GM19455 (cell line): Measurements from ENCODE around the gene ARL15.

Source experiments
- ATAC-seq: cut with Tn5 transposase; IDR thresholded peaks from one replicate; pipeline ENCODE4 v1.9.1; 2021; ENCODE audit not compliant: unreplicated experiment

The ARL15 gene

DNA sequence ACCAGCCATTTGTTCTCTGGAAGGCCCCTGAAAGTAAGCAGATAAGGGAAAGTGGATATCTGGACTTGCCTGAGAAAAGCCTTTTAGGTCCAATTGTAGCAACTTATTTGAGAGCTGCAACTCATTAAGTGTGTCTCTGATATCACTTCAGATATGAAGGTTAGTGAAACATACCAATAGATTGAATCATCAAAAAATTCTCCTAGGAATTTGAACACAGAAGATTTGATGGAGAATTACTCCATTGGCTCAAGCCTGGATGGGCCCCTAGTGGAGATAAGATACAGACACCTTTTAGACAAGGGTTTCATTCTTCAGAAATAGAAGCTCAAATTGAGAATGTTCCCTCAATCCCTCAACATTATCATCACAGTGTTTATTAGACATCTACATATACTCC is 393.3 kb downstream of the ARL15 start:
- no peak for ATAC-seq

DNA sequence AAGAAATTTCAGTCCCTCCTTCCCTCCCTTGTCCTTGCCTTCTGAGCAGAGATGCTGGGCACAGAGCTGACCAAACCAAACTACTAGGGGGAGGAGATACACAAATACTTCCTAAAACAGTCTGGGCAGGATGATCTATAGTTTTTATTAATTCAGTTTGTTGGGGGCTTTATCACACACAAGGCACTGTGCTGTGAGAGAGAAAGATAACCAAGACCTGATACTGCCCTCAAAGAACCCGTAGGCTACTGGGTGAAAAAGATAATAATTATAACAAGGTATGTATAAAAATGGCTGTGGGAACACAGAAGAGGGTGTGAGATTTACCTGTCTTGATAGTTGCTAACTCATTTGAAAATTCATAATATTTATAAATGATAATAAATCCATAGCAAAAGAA is 395.3 kb downstream of the ARL15 start:
- no peak for ATAC-seq

DNA sequence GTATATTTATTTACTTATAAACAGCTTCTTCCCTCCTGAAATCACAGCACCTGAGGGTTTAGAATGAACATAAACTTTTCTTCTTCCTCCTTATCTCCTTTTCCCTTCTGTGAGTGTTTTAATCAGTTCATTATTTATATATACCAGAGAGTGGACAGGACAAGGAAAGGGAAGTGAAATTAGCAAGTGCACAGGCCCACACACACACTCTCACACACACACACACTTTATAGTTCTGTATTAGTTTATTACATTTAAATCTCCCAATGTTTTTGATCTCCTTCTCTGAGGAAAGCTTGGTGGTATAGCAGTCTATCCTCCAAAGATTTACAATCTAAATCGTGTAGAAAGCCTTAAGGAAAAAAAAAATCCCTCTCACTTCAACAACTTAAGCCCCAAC is 396.4 kb downstream of the ARL15 start:
- ATAC-seq: no peak

DNA sequence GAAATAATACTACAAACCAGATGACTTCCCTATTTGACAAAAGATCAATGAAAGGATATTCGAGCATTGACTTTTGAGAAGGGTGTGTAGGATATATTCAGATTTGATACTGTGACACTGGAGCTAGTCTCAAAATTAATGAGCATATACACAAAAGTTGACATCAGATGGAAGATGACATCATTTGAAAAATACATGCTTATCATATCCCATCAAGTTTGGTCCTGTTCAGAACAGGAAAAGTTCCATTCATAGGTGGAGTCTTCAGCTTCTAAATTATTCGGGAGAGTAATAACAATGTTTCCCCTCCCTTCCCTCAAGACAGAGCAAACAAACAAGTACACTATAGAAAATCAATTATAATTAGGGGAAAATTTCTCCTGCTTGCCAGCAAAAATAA is 401.6 kb downstream of the ARL15 start:
- ATAC-seq: no peak

DNA sequence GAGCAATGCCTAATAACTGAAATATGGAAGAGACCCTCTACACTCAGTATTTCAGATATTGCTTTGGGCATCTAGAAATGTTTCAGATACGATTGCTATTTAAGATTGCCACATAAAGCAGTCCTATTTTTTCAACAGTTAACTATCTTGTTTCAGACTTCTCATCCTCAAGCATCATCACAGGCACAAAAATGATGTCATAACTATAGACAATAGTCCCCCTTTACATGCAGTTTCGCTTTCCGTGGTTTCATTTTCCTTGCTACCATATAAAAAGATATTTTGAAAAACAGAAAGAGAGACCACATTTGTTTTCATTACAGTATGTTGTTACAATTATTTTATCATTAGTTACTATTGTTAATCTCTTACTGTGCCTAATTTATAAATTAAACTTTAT is 402.5 kb downstream of the ARL15 start:
- ATAC-seq: no peak

DNA sequence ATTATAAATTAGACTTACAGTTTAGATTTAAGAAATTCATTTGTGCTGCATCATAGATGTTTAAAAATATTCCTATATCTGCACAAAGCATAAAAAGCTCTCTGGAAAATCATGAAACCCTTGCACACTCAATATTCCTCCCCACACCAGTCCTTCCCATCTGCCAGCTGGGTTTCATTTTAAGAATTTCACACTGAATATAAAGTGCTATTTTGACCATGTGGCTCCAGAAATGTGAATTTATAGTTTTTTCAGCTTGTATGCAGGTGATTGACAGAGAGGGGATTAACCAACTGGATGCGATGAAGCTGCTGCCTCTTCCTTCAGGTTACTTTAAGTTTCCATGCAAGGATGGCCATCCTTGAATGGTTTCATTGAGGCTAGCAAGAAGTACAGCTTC is 403.6 kb downstream of the ARL15 start:
- no peak for ATAC-seq

DNA sequence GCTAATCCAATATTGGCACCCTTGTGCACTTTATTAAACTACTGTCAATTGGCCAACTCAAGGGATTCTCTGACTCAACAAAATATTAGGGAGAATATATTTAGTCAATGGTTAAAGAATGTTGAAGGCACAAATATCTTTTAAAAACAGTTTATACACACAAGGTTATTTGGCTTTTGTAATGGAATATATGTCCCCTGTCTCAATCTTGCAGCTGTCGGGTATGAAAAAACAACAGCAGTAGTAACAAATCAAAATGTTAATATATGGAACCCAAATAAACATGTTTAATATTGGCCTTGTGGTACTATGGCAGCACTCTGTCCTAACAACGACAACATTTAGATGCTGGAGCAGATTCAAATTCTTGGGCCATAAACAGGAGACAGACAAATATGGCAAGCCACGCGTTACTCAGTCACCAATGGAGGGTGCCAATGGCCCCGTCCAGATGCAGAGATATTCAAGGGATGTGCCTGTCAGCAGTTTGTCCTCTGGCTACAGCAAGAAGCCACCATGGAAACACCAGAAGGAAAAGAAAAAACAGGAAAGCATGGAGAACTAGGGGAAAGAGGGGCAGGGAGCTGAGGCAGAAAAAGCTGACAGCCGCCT is 408.0 kb downstream of the ARL15 start:
- no peak for ATAC-seq

DNA sequence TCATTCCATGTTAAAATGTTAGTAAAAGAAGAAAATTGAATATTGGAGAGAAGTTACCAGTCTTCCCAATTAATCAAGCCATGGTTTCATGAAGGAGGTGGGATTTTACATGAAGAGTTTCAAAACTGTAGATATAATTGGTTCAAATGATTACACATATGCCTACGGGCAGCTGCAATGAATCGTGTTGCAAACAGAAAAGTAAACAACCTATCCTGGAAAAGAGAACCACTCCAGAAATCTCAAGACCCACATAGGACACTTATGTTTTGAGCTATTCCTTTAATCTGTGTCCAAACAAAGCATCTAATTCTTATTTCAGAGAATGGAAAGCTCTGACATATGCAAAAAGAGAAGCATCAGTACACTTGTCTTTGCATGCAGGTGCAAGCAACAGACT is 409.7 kb downstream of the ARL15 start:
- no peak for ATAC-seq

DNA sequence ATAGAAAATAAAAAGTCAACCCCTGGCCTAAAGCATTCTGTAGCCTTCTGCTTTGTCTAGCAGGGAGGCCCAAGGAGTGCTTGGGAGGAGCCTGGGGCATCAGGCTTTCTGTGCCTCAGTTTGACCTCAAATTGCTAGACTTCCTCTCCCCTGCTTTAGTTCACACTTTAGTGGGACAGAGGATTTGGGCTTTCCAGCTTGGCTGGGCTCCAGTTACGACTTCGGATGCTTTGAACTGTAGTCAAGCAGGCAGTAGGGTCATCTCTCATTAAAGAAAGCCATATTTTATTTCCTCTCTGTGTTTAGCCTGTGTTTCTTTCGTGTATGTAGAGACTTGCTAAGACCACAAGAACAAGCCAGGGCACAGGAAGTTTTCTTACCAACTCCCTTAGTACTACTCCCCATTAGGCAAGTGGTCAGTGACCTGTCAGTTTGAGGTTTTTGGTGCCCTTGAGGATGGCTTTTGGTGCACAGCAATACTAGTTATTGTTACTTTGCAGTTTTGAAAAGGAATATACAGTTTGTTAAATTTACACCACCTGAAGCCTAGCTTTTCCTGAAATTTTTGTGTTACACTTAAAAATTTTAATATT is 415.2 kb downstream of the ARL15 start:
- ATAC-seq: no peak

DNA sequence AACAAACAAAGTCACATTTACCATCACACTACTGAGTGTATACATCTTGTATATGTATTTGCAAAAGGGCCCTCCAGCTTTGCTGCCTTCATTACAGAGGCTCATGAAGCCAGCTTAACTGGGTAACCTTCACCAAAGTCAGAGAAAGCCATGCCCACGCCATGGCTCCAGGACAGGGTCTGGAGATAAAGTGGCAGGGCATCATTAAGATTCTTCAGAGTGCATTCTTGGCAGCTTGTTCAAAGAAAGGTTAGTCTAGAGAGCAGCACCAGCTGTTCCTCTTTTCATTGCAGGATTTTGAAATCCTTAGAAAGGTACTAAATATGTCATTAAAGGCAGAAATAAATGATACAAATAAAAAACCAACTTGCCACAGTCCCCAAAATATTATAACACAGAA is 416.7 kb downstream of the ARL15 start:
- no peak for ATAC-seq

DNA sequence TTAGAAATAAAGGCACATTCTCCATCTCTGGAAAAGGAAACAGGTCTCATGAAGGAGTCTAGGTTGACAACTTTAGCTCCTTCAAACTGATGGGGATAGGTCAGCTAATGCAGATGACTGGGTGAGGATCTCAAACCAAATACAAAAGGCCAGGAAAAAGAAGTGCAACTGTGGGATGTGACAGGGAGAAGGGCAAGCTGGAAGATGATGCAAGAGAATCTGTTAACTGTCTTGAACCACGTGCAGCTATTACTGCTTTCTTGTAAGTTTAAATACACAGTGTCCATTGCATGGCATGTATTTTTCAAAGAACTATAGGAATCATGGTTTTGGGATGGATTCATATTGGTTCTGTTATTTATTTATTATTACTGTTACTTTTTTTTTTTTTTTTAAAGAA is 418.1 kb downstream of the ARL15 start:
- no peak for ATAC-seq

DNA sequence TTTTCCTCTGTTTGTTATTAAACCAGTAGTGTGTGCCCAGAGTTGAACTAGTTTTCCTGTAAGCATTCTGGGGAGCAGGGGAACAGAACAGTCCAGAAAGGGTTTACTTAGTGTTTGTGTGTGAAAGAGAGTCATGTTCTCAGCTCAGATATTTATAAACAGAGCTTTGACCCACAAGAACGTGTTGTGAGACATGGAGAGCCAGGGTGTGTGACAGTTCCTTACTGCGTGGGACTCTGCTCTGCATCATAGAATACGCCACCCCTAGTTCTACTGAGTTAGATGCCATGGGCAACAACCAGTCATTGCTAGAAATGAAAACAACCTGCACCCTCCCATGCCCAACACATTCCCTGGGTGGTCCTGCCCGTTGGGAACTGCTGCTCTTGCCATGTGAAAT is 419.2 kb downstream of the ARL15 start:
- ATAC-seq: no peak

DNA sequence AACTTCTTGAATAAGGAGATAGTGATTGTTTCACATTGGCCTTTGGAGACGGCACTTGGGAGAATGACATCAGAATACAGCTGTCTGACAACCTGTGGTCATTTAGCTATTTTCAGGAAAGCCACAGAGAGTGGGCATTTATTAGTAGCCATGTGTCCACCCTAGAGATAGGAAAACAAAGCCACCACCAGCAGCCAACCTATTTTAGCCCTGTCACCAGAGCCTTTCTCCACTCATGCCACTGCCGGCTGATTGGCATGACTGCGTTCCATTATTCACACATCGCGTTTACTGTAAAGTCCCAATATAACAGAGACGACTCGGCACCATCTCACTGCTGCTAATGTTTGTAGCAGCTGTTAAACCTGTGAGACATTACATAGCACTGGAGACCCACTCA is 419.9 kb downstream of the ARL15 start:
- no peak for ATAC-seq

DNA sequence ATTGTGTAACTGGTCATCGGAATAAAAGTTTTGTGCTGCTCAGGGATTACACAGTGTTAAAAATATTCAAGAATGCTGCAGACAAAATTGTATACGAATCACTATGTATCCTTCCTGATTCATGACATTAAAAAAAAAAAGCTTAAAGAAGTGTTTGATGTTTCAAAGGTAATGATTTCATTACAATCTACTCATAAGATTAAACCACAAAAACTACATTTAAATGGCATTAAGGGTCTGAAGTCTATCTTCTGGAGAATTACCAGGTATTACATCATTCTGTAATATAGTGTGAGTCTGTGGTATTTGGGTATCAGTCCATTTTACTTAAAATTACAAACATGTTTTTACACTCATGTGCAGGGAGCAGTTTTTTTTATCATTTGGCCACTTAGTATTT is 425.5 kb downstream of the ARL15 start:
- no peak for ATAC-seq

DNA sequence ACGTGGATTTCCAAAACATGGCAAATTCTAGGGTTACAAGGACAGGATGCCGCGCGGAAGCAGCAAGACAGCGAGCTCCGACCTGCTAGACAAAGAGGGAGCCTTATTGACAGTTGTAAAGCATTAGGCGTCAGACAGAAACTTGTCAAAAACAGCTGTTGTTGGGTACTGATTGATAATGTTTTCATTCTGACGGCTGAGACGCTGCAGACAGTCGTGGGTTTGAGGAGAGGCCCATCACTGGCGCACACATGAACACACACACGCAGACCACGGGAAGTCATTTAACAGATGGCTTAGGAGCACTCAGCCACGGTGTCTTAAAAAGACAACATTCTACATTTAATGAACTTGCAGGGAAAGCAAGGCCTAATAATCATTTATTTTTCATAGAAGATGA is 426.0 kb downstream of the ARL15 start:
- no peak for ATAC-seq

DNA sequence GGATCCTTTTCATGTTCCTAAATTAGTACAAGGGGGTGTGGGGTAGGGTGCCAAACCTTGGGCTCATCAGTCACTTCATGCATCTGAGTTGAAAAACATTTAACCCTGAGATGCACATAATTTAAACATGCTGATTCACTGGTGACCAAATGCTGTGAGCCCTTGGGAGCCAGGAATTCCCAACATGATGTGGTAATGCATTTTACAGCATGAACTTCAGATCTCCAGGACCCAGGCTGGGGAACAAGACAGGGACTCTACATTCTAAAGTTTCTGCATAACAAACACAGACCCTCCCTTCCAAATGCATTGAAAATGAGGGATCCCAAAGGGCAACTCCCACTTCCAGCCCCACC is 427.7 kb downstream of the ARL15 start:
- no peak for ATAC-seq

DNA sequence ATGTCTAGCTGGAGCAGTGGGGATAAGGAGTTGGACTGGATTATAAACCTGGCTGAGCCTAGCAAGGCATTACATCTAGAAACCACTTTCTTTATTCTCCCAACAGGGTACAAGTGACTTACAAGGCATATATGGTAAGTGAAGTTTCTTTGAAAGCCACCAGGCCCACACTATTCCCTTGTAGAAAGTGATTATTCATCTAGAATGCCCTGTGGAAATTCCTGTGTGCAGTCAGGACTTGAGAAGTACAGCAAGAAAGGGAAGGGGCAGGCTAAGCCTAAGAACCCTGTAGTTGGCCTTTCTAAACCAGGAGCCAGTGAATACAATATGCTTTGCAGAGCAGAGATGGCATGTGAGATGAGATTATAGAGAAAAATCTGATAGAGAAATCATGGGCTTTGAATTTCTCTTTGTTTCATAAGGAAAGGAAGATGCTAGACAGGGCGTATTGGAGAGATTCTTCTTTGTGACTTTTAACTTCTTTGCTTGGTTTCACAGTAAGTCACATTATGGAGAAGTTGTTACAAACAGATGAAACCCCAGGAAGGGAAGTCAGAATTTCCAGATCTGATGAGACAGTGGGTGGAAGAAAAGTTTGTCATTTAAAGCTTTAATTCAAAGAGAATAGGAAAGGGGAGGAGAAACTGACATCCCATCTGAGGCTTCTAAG is 428.2 kb downstream of the ARL15 start:
- ATAC-seq: no peak

DNA sequence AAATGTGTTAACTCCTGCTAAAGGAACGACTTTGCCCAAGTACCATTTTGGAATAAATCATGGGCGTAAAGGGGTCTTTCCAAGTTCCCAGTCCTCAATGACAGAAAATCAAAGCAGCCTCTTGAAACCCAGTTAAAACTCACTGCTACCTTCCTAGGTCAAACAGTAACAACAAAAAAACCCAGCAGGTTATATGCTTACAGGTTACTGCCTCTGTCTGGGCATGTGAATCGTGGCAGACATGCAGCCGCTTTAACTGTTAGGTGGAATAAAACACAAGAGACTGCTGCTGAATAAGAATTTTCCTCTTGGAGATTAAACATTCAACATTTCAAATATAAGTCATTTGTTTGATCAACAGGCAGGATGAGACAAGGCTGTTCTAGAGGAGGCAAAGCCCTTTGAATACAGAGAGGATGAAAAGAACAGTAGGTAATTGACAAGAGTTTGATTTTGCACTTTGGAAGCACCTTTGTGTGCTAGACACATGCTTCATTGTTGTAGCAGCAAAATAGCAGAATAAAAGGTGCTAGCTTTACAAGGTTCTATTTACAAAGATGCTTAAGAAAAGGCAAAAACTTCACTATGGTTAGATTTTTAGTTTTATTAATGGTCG is 430.6 kb downstream of the ARL15 start:
- no peak for ATAC-seq

DNA sequence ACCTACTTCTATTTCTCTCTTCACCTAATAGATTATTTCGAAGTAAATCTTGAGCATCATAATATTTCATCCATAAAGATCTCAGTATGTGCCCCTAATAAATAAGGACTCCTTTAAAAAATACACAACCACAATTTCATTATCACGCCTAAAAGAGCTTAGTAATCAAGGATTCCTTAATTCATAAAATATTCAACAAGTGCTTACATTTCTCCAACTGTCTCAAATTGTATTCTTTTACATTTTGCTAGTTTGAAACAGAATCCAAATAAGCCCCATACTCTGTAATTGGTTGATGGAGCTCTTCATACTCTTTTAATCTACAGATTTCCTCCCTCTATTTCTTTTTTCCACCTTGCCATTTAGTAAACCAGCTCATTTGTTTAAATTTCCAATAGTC is 432.4 kb downstream of the ARL15 start:
- ATAC-seq: no peak

DNA sequence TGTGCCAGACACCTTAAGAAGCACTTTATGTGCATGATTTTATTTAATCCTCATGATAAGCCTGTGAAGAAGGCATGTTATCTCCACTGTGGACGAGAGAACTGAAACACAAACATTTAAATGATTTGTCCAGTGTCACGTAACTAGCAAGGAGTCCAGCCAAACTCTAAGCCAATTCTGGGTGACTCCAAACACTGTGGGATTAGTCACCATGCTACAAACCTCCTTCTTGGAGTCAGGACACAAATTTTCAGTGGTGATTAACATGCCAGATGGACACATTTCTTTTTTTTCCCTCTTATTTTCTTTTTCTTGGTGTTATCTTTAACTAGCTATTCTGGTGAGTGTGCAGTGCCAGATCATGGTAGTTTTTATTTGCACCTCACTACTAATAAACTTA is 433.1 kb downstream of the ARL15 start:
- no peak for ATAC-seq

DNA sequence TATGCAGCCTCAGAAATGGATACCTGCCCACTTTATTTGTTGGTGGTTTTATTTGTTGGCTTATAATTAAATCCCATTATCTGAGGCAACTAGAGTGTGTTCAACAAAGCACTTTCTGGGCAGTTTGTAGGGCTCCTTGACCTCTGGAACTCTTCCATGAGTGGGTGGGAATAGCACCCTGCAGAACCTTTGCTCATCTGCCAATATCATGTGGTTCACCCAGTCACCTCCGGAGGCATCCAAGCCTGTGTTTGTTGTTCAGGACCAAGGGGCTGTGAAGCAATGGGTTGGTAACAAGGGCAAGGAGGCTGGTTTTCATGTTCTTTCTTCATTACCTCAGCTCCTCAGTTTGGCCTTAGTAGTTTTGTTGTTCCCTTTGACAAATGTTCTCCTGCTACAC is 436.0 kb downstream of the ARL15 start:
- ATAC-seq: no peak

DNA sequence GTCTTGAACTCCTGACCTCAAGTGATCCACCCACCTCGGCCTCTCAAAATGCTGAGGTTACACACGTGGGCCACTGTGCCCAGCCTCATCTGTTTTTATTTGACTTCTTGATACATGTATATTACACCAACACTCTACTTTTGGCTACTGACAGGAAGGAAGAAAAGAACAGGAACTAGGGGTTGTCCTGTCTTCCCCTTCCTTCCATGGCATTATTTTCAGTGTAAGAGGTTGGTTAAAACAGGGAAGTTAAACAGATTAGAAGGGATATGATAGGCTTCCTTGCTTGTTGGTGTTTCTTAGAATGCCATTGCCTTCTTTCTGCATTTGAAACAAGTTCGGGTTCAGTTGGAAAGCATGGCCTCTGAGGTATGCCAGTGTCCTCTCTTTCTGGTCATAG is 437.1 kb downstream of the ARL15 start:
- no peak for ATAC-seq

DNA sequence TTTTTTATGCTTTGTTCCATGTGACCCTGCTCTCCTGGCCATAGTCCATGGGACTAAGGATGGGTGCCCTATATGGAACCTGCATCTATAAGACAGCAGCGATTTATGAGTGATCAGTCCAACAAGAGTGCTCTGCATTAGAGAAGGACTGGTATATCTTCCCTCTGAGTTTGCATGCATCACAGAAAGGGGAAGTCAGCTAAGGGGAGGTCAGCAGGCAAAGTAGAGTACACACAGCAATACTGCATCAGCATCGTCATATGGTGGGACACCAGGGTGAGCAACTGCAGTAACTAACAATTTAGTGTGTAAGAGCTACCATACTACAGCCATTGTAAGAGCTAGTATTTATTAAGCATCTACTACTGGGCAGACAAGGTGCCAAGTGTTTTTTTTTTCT is 438.6 kb downstream of the ARL15 start:
- no peak for ATAC-seq
